Endothelial cell (in vitro differentiated cells): ENCODE measurements around the gene KCNJ6. TPM values are rescaled to one million over a fixed set of nuclear protein-coding genes. Genes with fewer than 3 reads are reported as not detected.

Experiments used
- DNase-seq: peaks from one replicate; pipeline ENCODE4 v3.0.0; 2021; ENCODE audit warnings: low spot score
- H3K27ac Mint-ChIP-seq: one replicate; pipeline ENCODE4 v1.8.0; 2021; ENCODE audit warnings: mixed read lengths, inconsistent platforms; ENCODE audit not compliant: unreplicated experiment
- H3K27me3 Mint-ChIP-seq: one replicate; pipeline ENCODE4 v1.8.0; 2021; ENCODE audit warnings: mild to moderate bottlenecking, moderate library complexity, mixed read lengths, inconsistent platforms; ENCODE audit not compliant: unreplicated experiment
- H3K36me3 Mint-ChIP-seq: one replicate; pipeline ENCODE4 v1.8.0; 2021; ENCODE audit warnings: mild to moderate bottlenecking, low read depth, mixed read lengths, inconsistent platforms; ENCODE audit not compliant: unreplicated experiment
- H3K4me1 Mint-ChIP-seq: one replicate; pipeline ENCODE4 v1.8.0; 2021; ENCODE audit warnings: mild to moderate bottlenecking, mixed read lengths, inconsistent platforms; ENCODE audit not compliant: unreplicated experiment
- H3K4me3 Mint-ChIP-seq: one replicate; pipeline ENCODE4 v1.8.0; 2021; ENCODE audit warnings: mild to moderate bottlenecking, mixed read lengths, inconsistent platforms; ENCODE audit not compliant: unreplicated experiment
- H3K9me3 Mint-ChIP-seq: one replicate; pipeline ENCODE4 v1.8.0; 2021; ENCODE audit warnings: mixed read lengths, inconsistent platforms; ENCODE audit not compliant: unreplicated experiment
- CTCF ChIP-seq: fragments of 200-600 bp; sonication (generic); IDR thresholded peaks from one replicate; pipeline ENCODE4 v1.5.0; 2021; ENCODE audit warnings: antibody characterized with exemption; ENCODE audit not compliant: unreplicated experiment
- long read RNA-seq: library from polyadenylated mRNA; unstranded; transcript quantifications from one replicate; pipeline ENCODE4 v2.0.0, GENCODE V29; 2020; ENCODE audit not compliant: unreplicated experiment
- total RNA-seq: library from RNA; stranded (reverse); fragmentation: NEBNext Ultra II Directional; extraction: Animal tissue kit (Norgen Biotek cat#: 25700); gene quantifications from one replicate; pipeline ENCODE4 v1.2.1, GENCODE V29; 2021; ENCODE audit not compliant: unreplicated experiment

Gene KCNJ6, protein sequence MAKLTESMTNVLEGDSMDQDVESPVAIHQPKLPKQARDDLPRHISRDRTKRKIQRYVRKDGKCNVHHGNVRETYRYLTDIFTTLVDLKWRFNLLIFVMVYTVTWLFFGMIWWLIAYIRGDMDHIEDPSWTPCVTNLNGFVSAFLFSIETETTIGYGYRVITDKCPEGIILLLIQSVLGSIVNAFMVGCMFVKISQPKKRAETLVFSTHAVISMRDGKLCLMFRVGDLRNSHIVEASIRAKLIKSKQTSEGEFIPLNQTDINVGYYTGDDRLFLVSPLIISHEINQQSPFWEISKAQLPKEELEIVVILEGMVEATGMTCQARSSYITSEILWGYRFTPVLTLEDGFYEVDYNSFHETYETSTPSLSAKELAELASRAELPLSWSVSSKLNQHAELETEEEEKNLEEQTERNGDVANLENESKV
- total RNA-seq: 0.41 TPM
- long read RNA-seq, full-length matches to known transcripts: 1 of 1 reads
- long read RNA-seq, partial matches to known transcripts: 0 of 1 reads
- long read RNA-seq, other reads (novel, unspliced or antisense): 0 of 1 reads

GRCh38 chr21:37916310-37917051 is at the start of gene KCNJ6:
KCNJ6 (minus strand) TSS chr21:37916457; CDS start chr21:37840682, 75,775 bp downstream.
- H3K4me3 Mint-ChIP-seq: peak within 1 kb of the TSS; percentile 85
- peaks cover 5% of the 10 kb centered on the region for H3K36me3 Mint-ChIP-seq
- H3K27me3 Mint-ChIP-seq: peaks cover 7% of the 10 kb centered on the region
- no peaks in the 10 kb centered on the region for H3K9me3 Mint-ChIP-seq
- no peak within 1 kb of the TSS for H3K27ac Mint-ChIP-seq
- peak; percentile 55 for TF ChIP-seq CTCF
- peak; percentile 90 for DNase-seq
- peaks cover 12% of the 10 kb centered on the region for H3K4me1 Mint-ChIP-seq

- no peak for TF ChIP-seq CTCF
- Mint-ChIP-seq H3K27me3 (peaks cover 1% of the 10 kb centered on the region), H3K36me3 (no peaks in the 10 kb centered on the region), H3K4me3 (no peak overlapping the region), H3K27ac (no peak overlapping the region), H3K9me3 (no peaks in the 10 kb centered on the region), H3K4me1 (peaks cover 4% of the 10 kb centered on the region)
- no peak for DNase-seq
Measured at GRCh38 chr21:37965088-37965805, 49.0 kb upstream of the KCNJ6 start.

GRCh38 chr21:37958537-37958936 is 42.3 kb upstream of the KCNJ6 start:
- Mint-ChIP-seq H3K27me3 (peaks cover 3% of the 10 kb centered on the region), H3K4me1 (no peaks in the 10 kb centered on the region), H3K4me3 (no peak overlapping the region), H3K36me3 (no peaks in the 10 kb centered on the region), H3K27ac (no peak overlapping the region), H3K9me3 (no peaks in the 10 kb centered on the region)
- no peak for DNase-seq
- TF ChIP-seq CTCF: no peak

DNA sequence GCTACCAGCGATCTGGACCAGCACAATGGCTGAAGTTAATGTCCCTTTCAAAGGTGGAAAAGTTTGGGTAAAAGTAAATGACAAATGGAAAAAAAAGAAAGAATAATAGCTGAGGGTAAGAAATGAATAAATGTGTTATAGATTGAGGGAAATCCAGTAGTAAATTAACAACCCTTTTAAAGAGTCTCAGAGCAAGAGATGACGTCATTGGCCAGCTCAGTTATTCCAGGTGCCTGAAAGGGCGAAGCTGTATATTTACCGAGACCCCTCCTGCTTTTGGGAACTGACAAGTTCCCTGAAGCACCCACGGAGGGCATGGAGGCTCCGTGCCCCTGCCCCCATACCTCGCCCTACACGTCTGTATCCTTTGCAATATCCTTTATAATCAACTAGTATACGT is 40.5 kb upstream of the KCNJ6 start:
- no peak for TF ChIP-seq CTCF
- Mint-ChIP-seq H3K9me3 (no peaks in the 10 kb centered on the region), H3K4me1 (no peaks in the 10 kb centered on the region), H3K27me3 (peaks cover 3% of the 10 kb centered on the region), H3K4me3 (no peak overlapping the region), H3K27ac (no peak overlapping the region), H3K36me3 (no peaks in the 10 kb centered on the region)
- DNase-seq: no peak
